ES-I3 (cell line): Measurements from ENCODE around the gene SMIM5.

ENCODE experiments used
- H3K36me3 ChIP-seq: 2 replicates; pipeline ENCODE4 v1.6.1; 2013; ENCODE audit warnings: mild to moderate bottlenecking, low read length, control low read depth, moderate library complexity; ENCODE audit not compliant: insufficient read depth
- H3K4me1 ChIP-seq: 2 replicates; pipeline ENCODE4 v1.6.1; 2013; ENCODE audit warnings: mild to moderate bottlenecking, control low read depth, low read length; ENCODE audit not compliant: insufficient read depth
- H3K9ac ChIP-seq: 2 replicates; pipeline ENCODE4 v1.6.1; 2013; ENCODE audit warnings: low read depth, mild to moderate bottlenecking, low read length, moderate library complexity
- H3K9me3 ChIP-seq: 2 replicates; pipeline ENCODE4 v1.6.1; 2013; ENCODE audit warnings: mild to moderate bottlenecking, low read length, moderate library complexity; ENCODE audit not compliant: control insufficient read depth, insufficient read depth

SMIM5 gene

DNA sequence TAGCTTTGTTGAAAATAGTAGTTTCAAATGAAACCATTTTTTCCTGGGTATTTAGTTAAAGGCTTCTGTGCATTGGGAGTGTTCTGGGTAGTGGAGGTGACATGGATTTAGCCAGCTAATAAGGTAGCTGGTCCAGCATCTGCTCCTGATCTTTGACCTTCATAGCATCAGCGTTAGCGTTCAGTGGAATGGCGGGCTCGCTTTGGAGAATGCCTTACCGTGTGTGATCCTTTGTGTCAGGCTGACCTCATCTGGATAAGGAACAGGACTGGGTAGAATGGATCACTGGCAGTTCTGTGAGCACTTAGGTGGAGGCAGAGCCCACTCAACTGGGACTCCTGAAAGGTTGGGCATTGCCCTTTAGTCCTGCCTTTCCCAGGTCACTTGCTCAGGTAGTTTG is 37.6 kb downstream of the SMIM5 start:
- H3K36me3 ChIP-seq = peaks cover 17% of the 10 kb centered on the region
- no peaks in the 10 kb centered on the region for H3K9me3 ChIP-seq
- H3K9ac ChIP-seq = no peak overlapping the region
- no peaks in the 10 kb centered on the region for H3K4me1 ChIP-seq

DNA sequence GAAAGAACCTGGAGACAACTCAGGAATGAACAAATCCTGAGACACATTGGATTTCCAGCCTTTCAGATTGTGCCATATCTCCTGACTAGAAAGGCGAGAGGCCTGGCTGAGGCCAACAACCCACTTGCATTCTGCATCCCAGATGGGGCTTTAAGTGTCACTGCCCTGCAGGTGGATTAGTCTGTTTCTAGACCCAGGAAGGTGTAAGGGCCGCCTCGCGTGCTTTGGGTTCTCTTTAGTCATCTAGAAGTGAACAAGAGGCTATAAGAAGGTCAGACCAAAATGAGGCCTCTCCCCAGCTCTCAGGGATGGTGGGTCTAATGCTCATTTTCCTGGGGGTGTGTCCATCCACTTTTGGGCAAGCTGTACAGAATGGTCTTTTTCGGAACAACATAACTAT is 38.8 kb downstream of the SMIM5 start:
- Histone ChIP-seq H3K4me1 (no peaks in the 10 kb centered on the region), H3K9ac (no peak overlapping the region), H3K36me3 (peaks cover 17% of the 10 kb centered on the region), H3K9me3 (no peaks in the 10 kb centered on the region)

DNA sequence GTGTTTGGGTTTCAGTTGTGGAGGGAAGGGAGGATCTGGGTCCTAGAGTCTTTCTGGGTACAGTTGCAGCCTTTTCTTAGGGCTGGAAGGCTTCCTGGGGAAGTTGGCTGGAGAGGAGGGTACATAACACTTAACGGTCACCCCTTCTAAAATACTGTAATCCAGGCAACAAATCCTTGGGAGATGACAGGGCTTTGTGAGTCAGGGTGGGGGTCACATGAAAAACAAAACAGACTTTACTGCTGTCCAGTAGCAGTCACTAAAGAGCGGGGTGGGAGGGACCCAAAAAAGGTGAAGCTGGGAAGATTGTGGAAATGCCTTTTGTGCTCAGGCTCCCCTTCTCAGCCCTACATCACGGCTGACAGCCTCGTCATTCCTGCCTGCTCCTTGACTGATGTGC is 40.3 kb downstream of the SMIM5 start:
- Histone ChIP-seq H3K9me3 (no peaks in the 10 kb centered on the region), H3K4me1 (no peaks in the 10 kb centered on the region), H3K9ac (no peak overlapping the region), H3K36me3 (peaks cover 22% of the 10 kb centered on the region)

DNA sequence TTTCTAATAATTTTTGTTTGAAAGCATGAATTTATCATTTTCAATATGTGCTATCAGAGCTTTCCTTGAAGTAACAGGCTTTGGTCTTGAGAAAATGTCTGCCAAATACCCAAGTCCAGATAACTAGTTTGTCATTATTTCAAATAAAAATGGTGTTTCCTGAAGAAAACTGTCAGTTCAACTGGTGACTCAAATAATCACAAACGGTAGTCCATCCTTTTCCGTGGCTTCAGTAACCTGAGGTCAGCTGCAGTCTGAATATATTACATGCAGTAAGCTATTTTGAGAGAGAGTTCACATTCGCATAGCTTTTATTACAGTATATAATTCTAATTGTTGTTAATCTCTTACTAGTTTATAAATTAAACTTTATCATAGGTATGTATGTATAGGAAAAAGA is 43.2 kb downstream of the SMIM5 start:
- no peak overlapping the region for H3K9ac ChIP-seq
- H3K36me3 ChIP-seq = peaks cover 15% of the 10 kb centered on the region
- no peaks in the 10 kb centered on the region for H3K9me3 ChIP-seq
- no peaks in the 10 kb centered on the region for H3K4me1 ChIP-seq

DNA sequence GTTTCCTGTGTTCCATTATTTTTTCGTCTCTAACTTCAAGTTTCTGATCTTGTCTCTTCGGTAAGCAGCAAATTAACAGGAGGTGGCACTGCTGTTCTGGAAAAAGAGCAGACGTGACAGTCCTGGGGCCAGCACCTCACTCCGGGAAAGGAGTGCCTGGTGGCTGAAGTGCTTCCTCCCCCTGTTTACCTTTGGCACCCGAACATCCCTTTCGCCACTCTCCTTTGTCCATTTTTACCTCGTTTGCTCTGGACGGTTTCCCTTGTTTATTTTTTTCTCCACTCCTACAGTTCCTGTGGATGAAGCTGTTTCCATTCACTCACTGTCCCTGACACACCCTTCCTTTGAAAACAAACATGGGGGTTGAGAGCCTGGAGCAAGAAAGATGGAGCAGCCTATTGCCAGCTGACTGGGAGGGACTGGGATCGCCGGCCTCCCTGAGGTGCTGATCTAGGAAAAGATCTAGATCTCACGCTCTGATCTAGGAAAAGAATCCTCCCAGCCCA is 46.5 kb downstream of the SMIM5 start:
- H3K36me3 ChIP-seq = peaks cover 13% of the 10 kb centered on the region

DNA sequence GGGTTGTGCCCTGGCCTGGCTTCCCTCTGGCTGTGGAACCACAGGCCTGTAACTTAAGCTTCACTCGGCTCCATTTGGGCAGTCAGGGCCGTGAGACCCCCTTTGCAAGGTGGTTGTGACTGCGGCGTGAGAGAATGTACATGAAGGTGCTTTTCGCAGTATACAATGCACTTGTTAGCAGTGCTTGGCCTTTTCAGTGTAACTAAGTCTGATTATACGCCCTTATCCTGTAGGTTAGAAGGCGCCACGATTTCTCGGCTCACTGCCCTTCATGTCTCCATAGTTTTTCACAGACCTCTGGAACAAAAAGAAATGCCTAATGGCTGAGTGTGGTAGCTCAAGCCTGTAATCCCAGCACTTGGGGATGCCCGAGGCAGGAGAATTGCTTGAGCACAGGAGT is 47.2 kb downstream of the SMIM5 start:
- no peak overlapping the region for H3K9ac ChIP-seq
- H3K4me1 ChIP-seq = no peaks in the 10 kb centered on the region; the same call in 1 of the 2 replicates
- H3K9me3 ChIP-seq = no peaks in the 10 kb centered on the region
- H3K36me3 ChIP-seq = peaks cover 13% of the 10 kb centered on the region

More for the DNA sequence above, 46.5 kb downstream of the SMIM5 start:
- Histone ChIP-seq H3K9me3 (no peaks in the 10 kb centered on the region), H3K9ac (no peak overlapping the region), H3K4me1 (no peaks in the 10 kb centered on the region; the same call in 1 of the 2 replicates)

DNA sequence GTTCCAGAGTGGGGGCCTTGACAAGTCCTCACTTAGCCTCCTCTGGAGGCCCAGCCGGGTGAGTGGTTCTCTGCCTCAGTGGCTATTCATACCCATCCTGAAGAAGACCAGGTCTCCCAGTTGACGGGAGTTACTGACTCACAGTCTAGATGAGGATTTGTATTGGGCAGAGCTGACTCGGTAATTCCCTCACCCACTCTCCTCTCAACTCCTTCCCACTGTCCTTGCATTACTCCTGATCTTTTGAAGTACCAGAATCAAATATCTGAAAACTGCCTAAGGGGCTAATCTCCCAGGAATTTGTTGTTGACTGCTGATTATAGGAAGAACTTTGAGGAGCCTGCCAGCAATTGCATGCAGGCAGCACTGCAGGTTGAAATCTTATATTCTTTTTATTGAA is 48.1 kb downstream of the SMIM5 start:
- H3K4me1 ChIP-seq = no peaks in the 10 kb centered on the region; the same call in 1 of the 2 replicates
- no peak overlapping the region for H3K9ac ChIP-seq
- H3K9me3 ChIP-seq = no peaks in the 10 kb centered on the region
- H3K36me3 ChIP-seq = peaks cover 13% of the 10 kb centered on the region

DNA sequence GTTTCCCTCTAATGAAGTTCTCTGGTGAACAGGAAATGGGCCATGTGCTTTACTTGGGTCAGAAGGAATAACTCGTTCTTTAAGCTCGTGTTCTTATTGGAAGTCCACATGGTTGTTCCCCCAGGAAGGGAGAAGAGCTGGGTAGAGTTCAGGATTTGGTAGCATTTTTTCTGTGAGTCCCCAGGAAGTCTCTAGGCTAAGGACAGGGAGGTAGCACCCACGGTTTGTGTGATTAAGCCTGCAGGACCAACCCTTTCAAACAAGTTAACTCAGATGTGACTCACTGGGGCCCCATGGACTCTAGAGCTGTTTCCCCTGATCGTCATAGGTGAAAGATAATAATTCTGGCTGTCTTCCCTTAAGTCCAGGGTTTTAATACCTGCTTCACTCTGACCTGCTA is 50.3 kb downstream of the SMIM5 start:
- Histone ChIP-seq H3K36me3 (peaks cover 7% of the 10 kb centered on the region), H3K9me3 (no peaks in the 10 kb centered on the region), H3K4me1 (no peaks in the 10 kb centered on the region; the same call in 1 of the 2 replicates), H3K9ac (no peak overlapping the region)

DNA sequence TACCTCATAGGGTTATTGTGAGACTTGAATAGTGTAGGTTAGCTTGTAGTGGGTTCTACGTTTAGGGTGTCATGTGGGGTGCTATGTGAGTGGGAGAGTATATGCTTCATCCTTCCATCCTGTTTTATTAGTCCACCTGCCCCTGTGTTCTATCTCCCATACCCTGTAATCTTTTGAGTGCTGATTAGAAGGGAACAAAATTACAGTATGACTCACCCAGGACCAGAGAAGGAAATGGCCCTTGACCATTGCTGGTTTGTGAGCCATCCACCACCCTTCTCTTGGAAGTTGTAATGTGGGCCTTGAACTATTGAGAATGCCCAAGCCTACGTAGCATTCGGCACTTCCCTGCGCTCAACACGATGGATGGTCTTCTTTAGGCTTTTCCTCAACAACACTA is 51.0 kb downstream of the SMIM5 start:
- H3K36me3 ChIP-seq = peaks cover 5% of the 10 kb centered on the region; the same call in 1 of the 2 replicates

DNA sequence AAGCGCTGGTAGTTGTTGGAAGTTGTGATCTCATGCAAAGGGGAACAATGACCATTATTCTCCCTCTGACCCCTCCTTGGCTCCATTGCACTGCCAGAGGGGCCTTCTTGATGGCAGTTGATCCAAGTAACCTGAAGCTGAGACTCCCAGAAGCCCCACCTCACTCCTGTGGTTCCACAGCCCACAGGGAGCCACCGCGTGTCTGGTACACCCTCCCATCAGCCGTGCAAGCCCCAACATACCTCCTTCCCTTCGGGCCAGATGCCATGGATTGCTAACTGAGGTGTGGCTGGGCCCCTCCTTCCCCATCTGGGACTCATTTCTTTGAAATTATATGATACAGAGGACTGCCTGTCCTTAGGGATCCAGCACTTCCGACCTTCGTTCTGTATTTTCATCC is 51.7 kb downstream of the SMIM5 start:
- H3K36me3 ChIP-seq = peaks cover 7% of the 10 kb centered on the region; the same call in 1 of the 2 replicates
- no peak overlapping the region for H3K9ac ChIP-seq
- H3K4me1 ChIP-seq = no peaks in the 10 kb centered on the region; the same call in 1 of the 2 replicates
- no peaks in the 10 kb centered on the region for H3K9me3 ChIP-seq

More for the DNA sequence above, 51.0 kb downstream of the SMIM5 start:
- Histone ChIP-seq H3K9ac (no peak overlapping the region), H3K9me3 (no peaks in the 10 kb centered on the region), H3K4me1 (no peaks in the 10 kb centered on the region; the same call in 1 of the 2 replicates)

DNA sequence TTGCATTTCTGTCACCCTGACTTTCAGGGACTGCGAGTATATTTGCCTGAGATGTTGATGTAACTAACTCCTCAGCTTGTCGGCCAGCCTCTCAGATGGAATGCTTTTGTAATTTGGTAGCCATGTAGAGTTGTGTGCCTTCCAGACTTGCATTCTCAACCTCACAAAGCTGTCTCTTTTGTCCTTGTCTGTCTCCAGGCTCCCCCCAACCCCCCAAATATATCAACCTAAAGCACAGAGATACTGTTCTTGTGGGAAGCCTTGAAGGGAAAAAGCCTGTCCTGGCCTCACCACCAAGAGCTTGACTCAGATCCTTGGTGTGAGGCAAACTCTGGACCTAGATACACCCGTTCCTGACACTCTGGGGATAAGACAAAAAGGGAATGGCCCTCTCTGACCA is 52.3 kb downstream of the SMIM5 start:
- Histone ChIP-seq H3K9ac (no peak overlapping the region), H3K9me3 (no peaks in the 10 kb centered on the region), H3K36me3 (peaks cover 7% of the 10 kb centered on the region; the same call in 1 of the 2 replicates), H3K4me1 (no peaks in the 10 kb centered on the region; the same call in 1 of the 2 replicates)

DNA sequence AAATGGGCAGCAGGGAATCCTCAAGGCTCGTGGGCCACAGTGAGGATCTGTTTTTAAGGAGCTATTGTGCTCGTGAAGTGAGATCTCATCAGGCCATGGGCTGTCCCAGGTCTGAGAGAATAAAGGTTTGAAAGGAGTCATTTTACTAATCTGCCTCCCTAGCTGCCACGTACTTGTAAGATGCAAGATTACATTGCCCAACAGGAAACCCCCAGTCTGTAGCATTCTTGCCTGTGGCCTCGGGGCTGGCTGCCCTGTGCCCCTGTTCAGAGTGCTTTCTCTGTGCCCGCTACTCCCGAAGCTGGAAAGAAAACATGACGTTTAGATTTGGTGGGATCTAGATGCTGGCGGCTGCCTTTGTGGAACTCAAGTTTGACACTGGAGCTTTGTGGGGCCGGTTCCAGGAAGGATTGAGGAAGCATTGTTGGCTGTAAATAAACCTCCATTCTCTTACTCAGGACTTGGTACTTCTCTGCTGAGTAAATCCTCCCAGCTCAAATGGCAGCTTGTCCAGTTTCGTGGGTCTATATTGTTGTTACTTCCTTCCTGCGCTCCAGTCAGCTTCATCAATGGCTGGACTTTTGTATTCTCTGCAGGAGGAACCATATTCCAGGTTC is 55.1 kb downstream of the SMIM5 start:
- Histone ChIP-seq H3K9me3 (no peaks in the 10 kb centered on the region), H3K36me3 (peaks cover 2% of the 10 kb centered on the region; the same call in 1 of the 2 replicates), H3K9ac (no peak overlapping the region), H3K4me1 (peaks cover 7% of the 10 kb centered on the region; the same call in 1 of the 2 replicates)

DNA sequence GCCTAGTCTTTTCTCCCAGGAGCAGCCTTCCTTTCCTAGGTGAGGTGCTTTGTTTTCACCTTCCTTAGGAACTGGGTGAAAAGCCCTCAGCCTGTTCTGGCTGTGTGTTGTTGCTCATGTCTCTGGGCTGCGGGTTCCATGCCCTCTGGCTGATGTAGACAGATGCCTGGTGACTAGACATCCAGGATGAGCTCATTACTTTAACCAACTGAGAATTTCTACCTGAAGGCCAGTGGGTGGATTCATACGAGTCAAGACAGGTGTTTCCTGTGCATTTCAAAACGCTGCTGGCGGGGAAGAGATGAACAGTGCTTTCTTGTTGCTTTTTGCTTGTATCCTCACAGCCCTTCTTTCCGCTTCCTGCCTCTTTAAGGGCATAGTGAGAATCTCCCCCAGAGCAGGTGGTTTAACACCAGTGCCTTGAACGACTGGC is 56.2 kb downstream of the SMIM5 start:
- Histone ChIP-seq H3K4me1 (peaks cover 19% of the 10 kb centered on the region; the same call in 1 of the 2 replicates), H3K9ac (no peak overlapping the region)

More for the DNA sequence above, 56.2 kb downstream of the SMIM5 start:
- H3K36me3 ChIP-seq = peaks cover 2% of the 10 kb centered on the region; the same call in 1 of the 2 replicates
- no peaks in the 10 kb centered on the region for H3K9me3 ChIP-seq
